Neural cell (in vitro differentiated cells): ENCODE results near the gene TRIOBP. TPM values are rescaled to one million over a fixed set of nuclear protein-coding genes. Genes with fewer than 3 reads are reported as not detected.
"Not testable (repeated sequence)": the region's sequence is repeated elsewhere in the genome, so short reads cannot be mapped to it uniquely, and the experiment has no call there.

Source experiments
- H2AFZ ChIP-seq: fragments of 200-600, 300-800 bp; sonication (generic), shearing (Covaris generic); 2 replicates; pipeline ENCODE4 v1.6.0; 2014; ENCODE audit warnings: low read depth, mild to moderate bottlenecking, antibody characterized with exemption, low read length, moderate library complexity
- H3F3A ChIP-seq: fragments of 200-600 bp; shearing (Covaris generic); 2 replicates; pipeline ENCODE4 v1.6.1; 2016; ENCODE audit warnings: mild to moderate bottlenecking, moderate library complexity, mixed read lengths, antibody characterized with exemption, low read length; ENCODE audit not compliant: insufficient read depth, poor library complexity, severe bottlenecking
- H3K27ac ChIP-seq: fragments of 200-600, 300-800 bp; sonication (generic), shearing (Covaris generic); 2 replicates; pipeline ENCODE4 v1.5.1; 2014; ENCODE audit warnings: mild to moderate bottlenecking, low read length, moderate library complexity
- H3K27me3 ChIP-seq: fragments of 300-800, 200-600 bp; sonication (generic), shearing (Covaris generic); 2 replicates; pipeline ENCODE4 v1.6.0; 2014; ENCODE audit warnings: mild to moderate bottlenecking, low read depth, low read length, moderate library complexity; ENCODE audit not compliant: insufficient read depth
- H3K36me3 ChIP-seq: fragments of 300-800, 200-600 bp; sonication (generic), shearing (Covaris generic); 2 replicates; pipeline ENCODE4 v1.5.1; 2014; ENCODE audit warnings: mild to moderate bottlenecking, antibody characterized with exemption, low read length, moderate library complexity; ENCODE audit not compliant: insufficient read depth
- H3K4me2 ChIP-seq: fragments of 300-800, 200-600 bp; sonication (generic), shearing (Covaris generic); 2 replicates; pipeline ENCODE4 v1.6.0; 2014; ENCODE audit warnings: mild to moderate bottlenecking, low read length
- H3K4me3 ChIP-seq: fragments of 300-800, 200-600 bp; sonication (generic), shearing (Covaris generic); 2 replicates; pipeline ENCODE4 v1.5.1; 2014; ENCODE audit warnings: mild to moderate bottlenecking, low read length, moderate library complexity
- H3K79me2 ChIP-seq: fragments of 200-600 bp; shearing (Covaris generic); replicated peaks from 2 replicates; pipeline ENCODE4 v1.6.0; 2014; ENCODE audit warnings: mild to moderate bottlenecking, low read length, moderate library complexity; ENCODE audit not compliant: insufficient read depth
- H3K9ac ChIP-seq: fragments of 300-800, 200-600 bp; sonication (generic), shearing (Covaris generic); 2 replicates; pipeline ENCODE4 v1.6.1; 2016; ENCODE audit warnings: mild to moderate bottlenecking, low read length, mixed read lengths
- H3K9me2 ChIP-seq: fragments of 200-600 bp; shearing (Covaris generic); 2 replicates; pipeline ENCODE4 v1.6.1; 2016; ENCODE audit warnings: mild to moderate bottlenecking, low read length, mixed read lengths; ENCODE audit not compliant: insufficient read depth
- H3K9me3 ChIP-seq: fragments of 200-600, 300-800 bp; sonication (generic), shearing (Covaris generic); 2 replicates; pipeline ENCODE4 v1.6.1; 2016; ENCODE audit warnings: mild to moderate bottlenecking, mixed run types, low read length, moderate library complexity, mixed read lengths
- H4K20me1 ChIP-seq: fragments of 200-600 bp; shearing (Covaris generic); 2 replicates; pipeline ENCODE4 v1.6.1; 2016; ENCODE audit warnings: mild to moderate bottlenecking, mixed run types; ENCODE audit not compliant: insufficient read depth
- EP300 ChIP-seq: fragments of 450-650 bp; conservative IDR thresholded peaks from 2 replicates; pipeline ENCODE4 v1.6.1; 2014; ENCODE audit warnings: antibody characterized with exemption, mild to moderate bottlenecking, moderate library complexity; ENCODE audit not compliant: poor library complexity, severe bottlenecking
- EZH2 ChIP-seq: fragments of 200-600, 300-800 bp; shearing (Covaris generic), sonication (generic); IDR thresholded peaks from 2 replicates; pipeline ENCODE4 v1.6.1; 2014; ENCODE audit warnings: antibody characterized with exemption, low read length, borderline replicate concordance, mild to moderate bottlenecking; ENCODE audit not compliant: insufficient read depth, poor library complexity, severe bottlenecking
- MXI1 ChIP-seq: fragments of 450-650 bp; conservative IDR thresholded peaks from 2 replicates; pipeline ENCODE4 v1.6.1; 2014; ENCODE audit warnings: antibody characterized with exemption, mild to moderate bottlenecking; ENCODE audit not compliant: poor library complexity, severe bottlenecking
- POLR2AphosphoS5 ChIP-seq: IDR thresholded peaks from 2 replicates; pipeline ENCODE4 v1.6.1; 2012
- RAD21 ChIP-seq: fragments of 450-650 bp; conservative IDR thresholded peaks from 2 replicates; pipeline ENCODE4 v1.6.1; 2014; ENCODE audit warnings: antibody characterized with exemption, mild to moderate bottlenecking, moderate library complexity
- REST ChIP-seq: IDR thresholded peaks from 2 replicates; pipeline ENCODE4 v1.6.1; 2012; ENCODE audit warnings: borderline replicate concordance
- SMC3 ChIP-seq: fragments of 450-650 bp; conservative IDR thresholded peaks from 2 replicates; pipeline ENCODE4 v1.6.1; 2014; ENCODE audit warnings: antibody characterized with exemption, mild to moderate bottlenecking, moderate library complexity; ENCODE audit not compliant: poor library complexity
- TAF1 ChIP-seq: IDR thresholded peaks from 2 replicates; pipeline ENCODE4 v1.6.1; 2012; ENCODE audit warnings: low read depth
- polyA plus RNA-seq: library from polyadenylated mRNA; depleted of rRNA; stranded (reverse); fragments of >200 nt; gene quantifications from 2 replicates; pipeline ENCODE4 v1.2.3, GENCODE V29; 2014
- TF ChIP-seq, protein P1 (sequence below): fragments of 450-650 bp; IDR thresholded peaks from 2 replicates; pipeline ENCODE4 v1.5.1; 2014; ENCODE audit warnings: antibody characterized with exemption, mild to moderate bottlenecking, moderate library complexity; ENCODE audit not compliant: poor library complexity, severe bottlenecking

The TRIOBP gene
- polyA plus RNA-seq, 1 donor from 2014 or later = 16.2 TPM

- Histone ChIP-seq H3K4me2 (no peak overlapping the region), H3K9me2 (no peaks in the 10 kb centered on the region), H3K36me3 (no peaks in the 10 kb centered on the region), H2AFZ (no peak overlapping the region), H3K9ac (no peak overlapping the region), H3K27me3 (no peaks in the 10 kb centered on the region), H3K9me3 (no peaks in the 10 kb centered on the region), H3F3A (no peaks in the 10 kb centered on the region), H3K27ac (no peak overlapping the region), H4K20me1 (no peaks in the 10 kb centered on the region), H3K4me3 (no peak overlapping the region), H3K79me2 (no peaks in the 10 kb centered on the region)
- TF ChIP-seq REST = no peak
- TF ChIP-seq EZH2 = no peak
- no peak for TF ChIP-seq EP300
- no peak for TF ChIP-seq RAD21
- no peak for TF ChIP-seq MXI1
- no peak for TF ChIP-seq POLR2AphosphoS5
- no peak for TF ChIP-seq TAF1
- no peak for TF ChIP-seq SMC3
Measured at GRCh38 chr22:37796079-37796478, 99.2 kb downstream of the TRIOBP start.

DNA sequence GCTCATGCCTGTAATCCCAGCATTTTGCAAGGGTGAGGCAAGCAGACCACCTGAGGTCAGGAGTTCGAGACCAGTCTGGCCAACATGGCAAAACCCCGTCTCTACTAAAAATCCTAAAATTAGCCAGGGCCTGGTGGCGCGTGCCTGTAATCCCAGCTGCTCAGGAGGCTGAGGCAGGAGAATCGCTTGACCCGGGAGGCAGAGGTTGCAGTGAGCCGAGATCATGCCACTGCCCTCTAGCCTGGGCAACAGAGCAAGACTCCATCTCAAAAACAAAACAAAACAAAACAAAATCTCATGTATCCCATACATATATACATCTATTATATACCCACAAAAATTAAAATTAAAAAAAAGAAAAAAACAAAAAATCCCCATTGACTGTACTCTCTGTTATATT is 100.4 kb downstream of the TRIOBP start:
- not testable (repeated sequence) for H3F3A ChIP-seq, H2AFZ ChIP-seq, H3K79me2 ChIP-seq, H3K4me3 ChIP-seq, H3K4me2 ChIP-seq, H4K20me1 ChIP-seq, H3K9me2 ChIP-seq, H3K9ac ChIP-seq, H3K36me3 ChIP-seq, H3K27me3 ChIP-seq, H3K27ac ChIP-seq, H3K9me3 ChIP-seq

DNA sequence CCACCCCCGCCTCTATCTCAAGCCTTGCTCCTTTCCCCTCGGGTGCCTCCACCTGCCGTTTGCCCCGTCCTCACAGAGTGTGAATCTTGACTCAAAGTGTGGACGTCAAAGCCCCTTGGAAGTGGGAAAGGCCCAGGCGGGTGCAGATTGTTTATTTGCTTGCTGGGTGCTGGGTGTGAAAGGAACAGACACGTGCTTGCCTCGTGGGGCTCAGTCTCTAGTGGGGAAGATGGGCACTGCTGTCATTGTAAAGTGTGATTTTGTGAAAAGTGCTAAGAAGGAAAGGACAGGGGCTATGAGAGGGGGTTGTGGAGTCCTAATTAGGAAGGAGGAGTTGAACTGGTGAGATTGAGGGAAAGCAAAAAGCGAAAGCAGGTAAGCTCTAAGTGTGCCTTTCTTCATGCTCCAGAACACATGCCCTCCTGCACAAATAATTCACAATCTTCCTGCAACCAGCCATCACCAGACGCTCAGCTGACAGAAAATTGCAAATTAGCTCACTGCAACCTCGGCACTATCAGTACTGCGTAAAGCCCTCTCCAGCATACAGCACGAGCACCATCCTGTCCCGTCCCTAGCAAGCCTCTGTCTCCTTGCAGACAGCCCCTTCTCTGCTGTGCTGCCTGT is 101.1 kb downstream of the TRIOBP start:
- H3K79me2 ChIP-seq = no peaks in the 10 kb centered on the region
- H3K9me2 ChIP-seq = no peaks in the 10 kb centered on the region
- H3K27me3 ChIP-seq = no peaks in the 10 kb centered on the region
- peaks cover under 1% of the 10 kb centered on the region for H3F3A ChIP-seq
- no peak overlapping the region for H3K4me2 ChIP-seq
- no peak overlapping the region for H3K27ac ChIP-seq
- no peaks in the 10 kb centered on the region for H3K9me3 ChIP-seq
- H3K9ac ChIP-seq = no peak overlapping the region
- no peaks in the 10 kb centered on the region for H4K20me1 ChIP-seq
- H2AFZ ChIP-seq = no peak overlapping the region
- no peaks in the 10 kb centered on the region for H3K36me3 ChIP-seq
- no peak for TF ChIP-seq EP300
- no peak for TF ChIP-seq POLR2AphosphoS5
- TF ChIP-seq, protein P1, sequence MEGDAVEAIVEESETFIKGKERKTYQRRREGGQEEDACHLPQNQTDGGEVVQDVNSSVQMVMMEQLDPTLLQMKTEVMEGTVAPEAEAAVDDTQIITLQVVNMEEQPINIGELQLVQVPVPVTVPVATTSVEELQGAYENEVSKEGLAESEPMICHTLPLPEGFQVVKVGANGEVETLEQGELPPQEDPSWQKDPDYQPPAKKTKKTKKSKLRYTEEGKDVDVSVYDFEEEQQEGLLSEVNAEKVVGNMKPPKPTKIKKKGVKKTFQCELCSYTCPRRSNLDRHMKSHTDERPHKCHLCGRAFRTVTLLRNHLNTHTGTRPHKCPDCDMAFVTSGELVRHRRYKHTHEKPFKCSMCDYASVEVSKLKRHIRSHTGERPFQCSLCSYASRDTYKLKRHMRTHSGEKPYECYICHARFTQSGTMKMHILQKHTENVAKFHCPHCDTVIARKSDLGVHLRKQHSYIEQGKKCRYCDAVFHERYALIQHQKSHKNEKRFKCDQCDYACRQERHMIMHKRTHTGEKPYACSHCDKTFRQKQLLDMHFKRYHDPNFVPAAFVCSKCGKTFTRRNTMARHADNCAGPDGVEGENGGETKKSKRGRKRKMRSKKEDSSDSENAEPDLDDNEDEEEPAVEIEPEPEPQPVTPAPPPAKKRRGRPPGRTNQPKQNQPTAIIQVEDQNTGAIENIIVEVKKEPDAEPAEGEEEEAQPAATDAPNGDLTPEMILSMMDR = no peak
- TF ChIP-seq REST = no peak
- TF ChIP-seq MXI1 = no peak
- TF ChIP-seq EZH2 = no peak
- TF ChIP-seq RAD21 = no peak
- TF ChIP-seq SMC3 = no peak
- no peak for TF ChIP-seq TAF1
- no peak overlapping the region for H3K4me3 ChIP-seq

DNA sequence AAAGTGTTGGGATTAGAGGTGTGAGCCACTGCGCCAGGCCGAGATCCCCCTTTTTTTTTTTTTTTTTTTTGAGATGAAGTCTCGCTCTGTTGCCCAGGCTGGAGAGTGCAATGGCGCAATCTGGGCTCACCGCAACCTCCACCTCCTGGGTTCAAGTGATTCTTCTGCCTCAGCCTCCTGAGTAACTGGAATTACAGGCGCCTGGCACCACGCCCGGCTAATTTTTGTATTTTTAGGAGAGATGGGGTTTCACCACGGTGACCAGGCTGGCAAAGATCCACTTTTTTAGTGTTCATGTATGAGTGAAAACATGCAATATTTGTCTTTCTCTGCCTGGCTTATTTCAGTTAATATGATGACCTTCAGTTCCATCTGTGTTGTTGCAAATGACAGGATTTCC is 103.1 kb downstream of the TRIOBP start:
- H3F3A ChIP-seq, H4K20me1 ChIP-seq, H3K9me2 ChIP-seq, H3K9ac ChIP-seq, H2AFZ ChIP-seq, H3K27ac ChIP-seq, H3K79me2 ChIP-seq, H3K9me3 ChIP-seq, H3K36me3 ChIP-seq, H3K4me3 ChIP-seq, H3K4me2 ChIP-seq: not testable (repeated sequence)
- peaks cover 16% of the 10 kb centered on the region for H3K27me3 ChIP-seq
